Stimulated activated CD8-positive, alpha-beta memory T cell treated with anti-CD3 and anti-CD28 coated beads, Interleukin-15, amount 100 ng/mL, for 1 hour (primary cell): ENCODE results near the gene CREB5.

Experiments
- DNase-seq: peaks from one replicate; pipeline ENCODE4 v3.0.0-alpha.2; 2020; ENCODE audit warnings: low read depth

CREB5 gene

GRCh38 chr7:28858206-28858605 lies 445.9 kb downstream of the CREB5 start:
- DNase-seq = no peak

- DNase-seq = no peak
Measured at GRCh38 chr7:28858895-28859294, 446.6 kb downstream of the CREB5 start.

- no peak for DNase-seq
Measured at GRCh38 chr7:28861825-28862224, 449.5 kb downstream of the CREB5 start.

GRCh38 chr7:28862595-28863272 lies 450.4 kb downstream of the CREB5 start:
- DNase-seq = no peak

- DNase-seq = no peak
Measured at GRCh38 chr7:28865601-28866144, 453.4 kb downstream of the CREB5 start.

- DNase-seq = no peak
Measured at GRCh38 chr7:28868712-28869111, 456.4 kb downstream of the CREB5 start.

- DNase-seq = no peak
Measured at GRCh38 chr7:28871077-28871476, 458.8 kb downstream of the CREB5 start.

- DNase-seq = no peak
Measured at GRCh38 chr7:28871631-28872030, 459.3 kb downstream of the CREB5 start.

GRCh38 chr7:28872226-28872625 lies 459.9 kb downstream of the CREB5 start:
- DNase-seq = no peak

GRCh38 chr7:28873365-28873764 lies 461.0 kb downstream of the CREB5 start:
- DNase-seq = no peak

- DNase-seq = no peak
Measured at GRCh38 chr7:28874001-28874400, 461.7 kb downstream of the CREB5 start.
